Stimulated activated CD8-positive, alpha-beta memory T cell treated with anti-CD3 and anti-CD28 coated beads, Interleukin-4, amount 100 ng/mL, for 24 hours (primary cell): ENCODE results near the gene PRKAG2.

Experiments used
- DNase-seq: peaks from one replicate; pipeline ENCODE4 v3.0.0-alpha.2; 2020; ENCODE audit warnings: low read depth

Gene PRKAG2

DNA sequence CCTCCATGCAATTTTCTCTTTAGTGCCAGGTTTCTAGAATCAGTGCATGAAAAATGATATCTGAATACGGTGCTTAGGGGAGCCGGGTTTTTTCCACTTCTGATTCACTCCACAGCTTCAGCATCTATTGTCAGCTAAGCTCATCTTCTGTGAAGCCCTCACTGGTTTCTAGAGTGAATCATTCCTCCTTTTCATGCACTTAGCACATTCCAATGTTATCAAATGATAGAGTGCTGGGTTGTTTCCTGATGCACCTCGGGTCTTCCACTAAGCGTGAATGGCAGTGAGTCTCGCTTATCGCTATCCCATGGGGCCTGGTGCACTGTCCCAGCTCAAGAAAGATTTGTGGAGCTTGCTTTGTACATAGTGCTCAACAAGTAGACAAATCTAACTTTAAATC, 186.3 kb downstream of the PRKAG2 start:
- DNase-seq = no peak

DNA sequence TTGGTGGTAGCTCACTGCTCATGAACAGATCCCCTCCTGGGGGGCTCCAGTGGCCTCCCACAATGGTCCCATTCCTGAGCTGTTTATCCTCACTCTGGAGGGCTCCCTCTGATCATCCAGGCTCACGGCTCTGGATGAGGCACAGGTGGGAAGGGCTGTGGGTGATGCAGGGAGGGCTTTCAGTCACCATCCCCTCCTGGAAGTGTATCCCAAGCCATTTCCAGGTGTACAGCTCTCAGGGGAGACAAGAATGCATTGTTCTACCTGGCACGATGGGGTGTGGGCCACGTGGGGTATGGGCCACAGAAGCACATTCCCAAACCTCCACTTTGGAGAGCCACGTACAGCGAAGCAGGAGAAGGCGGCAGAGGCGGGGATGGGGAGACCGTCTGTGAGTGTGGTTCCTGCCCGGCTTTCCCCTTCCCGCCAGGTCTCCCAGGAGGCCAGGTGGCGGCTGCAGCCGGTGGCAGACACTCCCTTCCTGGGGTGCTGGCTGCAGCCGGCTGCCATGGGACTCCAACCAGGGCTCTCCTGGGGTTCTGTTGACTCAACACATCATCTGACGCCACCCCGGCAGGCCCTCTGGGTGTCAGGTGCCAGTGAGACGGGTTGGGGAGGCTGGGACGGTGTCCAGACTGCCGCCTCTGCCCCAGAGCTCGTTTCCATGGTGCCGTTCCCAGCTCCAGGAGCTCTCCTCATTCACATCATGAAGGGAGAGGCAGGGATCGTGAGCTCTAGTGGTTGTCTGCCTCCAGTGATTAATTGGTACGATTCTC, 187.5 kb downstream of the PRKAG2 start:
- DNase-seq = no peak

DNA sequence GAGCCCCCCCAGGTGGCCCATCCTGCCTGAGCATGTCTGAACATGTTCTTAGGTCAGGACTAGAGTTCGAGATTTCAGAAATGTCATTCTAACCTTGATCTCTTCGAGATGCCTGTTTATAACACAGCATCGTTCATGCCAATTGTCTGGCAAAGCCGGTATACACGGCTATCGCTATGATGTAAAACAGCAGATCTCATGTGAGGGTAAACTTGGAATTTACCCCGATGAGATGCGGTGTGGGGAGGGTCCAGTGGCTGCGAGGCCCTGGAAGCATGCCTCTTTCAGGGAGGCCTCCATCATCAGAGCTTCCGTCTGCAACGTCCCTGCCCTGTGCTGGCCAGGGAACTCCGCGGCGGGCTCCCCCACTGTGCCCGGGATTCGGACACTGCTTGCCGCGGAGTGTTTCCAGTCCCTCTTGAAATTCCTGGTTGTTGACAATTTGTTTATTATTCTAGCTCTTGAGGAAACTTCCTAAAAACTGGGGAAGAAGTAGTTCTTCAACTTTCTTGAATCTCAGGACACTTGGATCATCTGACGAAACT, 188.6 kb downstream of the PRKAG2 start:
- no peak for DNase-seq

DNA sequence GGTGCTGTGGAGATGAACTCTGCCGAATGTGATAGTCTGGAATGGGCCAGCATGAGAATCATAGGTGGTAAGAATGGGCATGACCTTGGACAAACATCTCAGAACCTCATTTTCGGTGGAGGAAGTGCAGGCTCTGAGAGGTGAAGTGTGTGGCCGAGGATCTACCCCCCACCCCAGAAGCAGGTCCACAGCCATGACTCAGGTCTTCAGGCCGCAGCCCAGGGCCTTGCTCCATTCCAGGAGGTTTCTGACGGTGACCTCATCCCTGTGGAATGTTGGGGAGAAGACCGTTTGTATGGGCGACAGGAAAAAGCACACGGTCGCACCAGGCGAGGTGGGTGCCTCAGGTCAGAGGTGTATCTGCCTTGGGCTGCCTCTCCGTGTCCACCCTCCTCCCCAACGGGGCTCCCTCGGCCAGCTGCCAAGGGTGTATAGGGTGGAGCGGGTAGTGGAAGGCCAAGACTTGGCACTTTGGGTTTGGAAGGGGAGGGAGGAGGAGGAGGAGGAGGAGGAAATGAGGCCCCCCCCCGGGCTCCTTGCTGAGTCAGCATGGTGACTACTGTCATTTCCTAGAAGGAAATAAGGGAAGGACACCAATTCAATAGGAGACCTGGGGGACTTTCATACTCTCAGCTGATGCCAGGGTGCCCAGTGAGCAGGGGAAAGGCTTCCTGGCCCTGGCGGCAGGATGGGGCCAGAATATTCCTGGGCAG, 189.2 kb downstream of the PRKAG2 start:
- no peak for DNase-seq

DNA sequence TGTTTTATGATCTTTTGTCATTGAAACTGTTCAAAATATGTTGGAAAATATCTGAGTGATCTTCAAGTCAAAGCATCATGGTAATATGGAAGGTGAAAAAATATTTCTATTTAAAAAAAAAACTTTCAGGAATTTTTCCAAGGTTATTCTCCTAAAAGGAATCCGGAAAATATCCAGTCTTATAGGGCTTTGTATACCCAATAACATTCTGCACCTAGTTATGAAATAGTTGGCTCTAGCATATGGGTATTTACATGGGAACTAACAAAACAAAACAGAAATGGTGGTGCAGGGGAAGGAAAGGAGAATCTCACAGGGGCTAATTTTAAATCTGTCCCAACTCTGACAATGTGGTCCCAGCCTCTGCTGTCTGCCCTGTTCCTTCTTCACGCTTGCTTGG, 190.1 kb downstream of the PRKAG2 start:
- DNase-seq = no peak

DNA sequence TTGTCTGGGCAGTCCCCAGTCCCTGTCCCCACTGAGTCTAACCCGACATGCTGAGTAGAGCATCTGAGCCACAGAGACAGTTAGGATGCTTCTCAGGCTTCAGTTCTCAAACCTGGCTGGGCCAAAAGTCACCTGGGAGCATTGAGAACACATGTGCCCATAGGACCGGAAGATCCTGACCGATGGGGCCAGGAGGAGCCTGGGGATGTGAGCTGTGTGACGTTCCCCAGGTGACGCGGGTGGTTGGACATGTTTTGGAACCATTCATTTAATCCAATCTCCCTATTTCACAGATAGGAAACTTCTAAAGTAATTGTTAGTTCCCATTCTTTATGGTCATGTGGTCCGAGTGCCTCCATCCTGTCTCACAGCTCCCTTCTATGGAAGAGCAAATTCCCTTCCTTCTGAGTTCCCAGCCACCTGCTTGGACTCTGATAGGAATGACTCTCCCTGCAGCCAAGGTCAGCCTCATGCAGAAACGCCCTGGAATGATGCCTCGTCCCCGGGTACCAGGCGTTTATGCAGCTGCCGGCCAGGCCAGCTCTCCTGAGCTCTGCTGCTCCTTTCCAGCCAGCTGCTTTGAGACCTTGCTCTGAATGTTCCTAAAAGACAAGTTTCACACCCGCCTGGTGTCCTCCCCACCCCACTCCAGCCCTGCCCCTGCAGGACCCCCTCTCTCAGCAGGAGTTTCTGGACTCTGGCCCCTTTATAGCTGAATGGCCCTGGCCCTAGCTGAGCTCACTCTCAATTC, 190.7 kb downstream of the PRKAG2 start:
- no peak for DNase-seq

DNA sequence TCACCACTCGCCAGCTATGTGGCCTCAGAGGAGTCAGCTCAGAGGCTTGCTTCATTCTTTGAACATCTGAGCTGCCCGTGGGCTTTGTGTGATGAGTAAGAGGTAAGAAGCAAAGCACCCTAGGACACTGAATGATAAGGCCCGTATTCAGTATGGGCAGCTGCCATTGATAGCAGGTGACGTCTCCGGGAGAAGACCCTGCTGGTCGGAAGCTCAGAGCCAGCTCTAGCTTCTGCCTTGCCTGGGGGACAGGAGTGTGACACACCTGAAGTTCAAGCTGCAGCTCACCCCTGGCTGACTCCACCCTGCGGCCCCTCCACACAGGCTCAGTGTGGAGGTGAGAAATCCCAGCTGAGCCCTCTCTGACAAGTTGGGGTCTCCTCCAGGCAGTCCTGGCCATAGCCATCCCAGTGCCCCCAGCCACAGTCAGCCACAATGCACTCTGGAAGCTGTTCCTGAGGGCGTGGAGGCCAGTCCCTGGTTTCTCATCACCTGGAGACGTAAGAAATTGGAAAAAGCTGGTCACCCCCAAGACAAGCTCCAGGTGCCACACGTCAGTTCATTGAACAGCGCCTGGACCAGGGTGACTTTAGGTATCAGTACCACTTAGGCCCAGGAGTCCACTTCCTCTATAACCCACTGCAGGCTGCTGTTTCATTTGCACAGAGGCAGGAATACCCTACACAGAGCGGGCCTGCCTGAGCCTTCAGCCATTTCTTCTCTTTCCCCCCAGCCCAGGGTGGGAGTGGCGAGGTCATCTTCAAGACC, 192.3 kb downstream of the PRKAG2 start:
- no peak for DNase-seq

DNA sequence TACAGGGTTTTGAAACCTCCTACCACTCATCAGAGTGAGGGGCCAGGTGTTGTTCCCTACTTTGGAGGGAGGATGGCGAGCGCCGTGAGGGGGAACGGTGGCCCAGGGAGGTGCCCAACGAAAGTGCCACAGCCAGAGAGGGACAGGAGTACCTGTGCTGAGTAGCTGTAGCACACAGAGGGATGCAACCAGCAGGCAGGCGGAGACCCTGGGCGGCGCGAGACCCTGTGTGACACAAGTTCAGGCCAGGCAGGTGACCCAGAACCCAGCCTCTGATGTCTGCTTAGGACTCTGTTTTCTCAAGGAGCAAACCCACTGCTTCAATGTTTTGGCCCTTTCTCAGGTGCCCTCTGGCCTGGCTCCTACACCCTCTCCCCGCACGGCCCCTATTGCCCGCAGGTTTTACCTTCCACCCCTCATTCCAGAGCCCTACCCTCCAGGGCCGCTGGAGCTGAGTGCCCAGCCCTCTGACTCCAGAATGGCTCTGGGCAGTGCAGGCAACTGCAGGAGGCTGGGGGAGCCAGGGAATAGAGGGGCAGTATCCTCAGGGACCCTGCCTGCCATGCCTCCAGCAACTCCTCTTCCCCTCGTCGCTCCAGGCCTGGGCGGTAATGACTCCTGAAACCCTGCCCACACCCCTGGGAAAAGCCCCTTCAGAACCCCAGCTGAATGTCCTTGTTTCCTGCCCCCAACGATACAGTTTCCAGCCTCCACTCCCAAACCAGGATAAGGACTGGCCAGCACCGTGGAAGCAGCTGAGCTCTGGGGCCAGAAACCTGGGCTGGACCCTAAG, 193.1 kb downstream of the PRKAG2 start:
- DNase-seq = no peak

DNA sequence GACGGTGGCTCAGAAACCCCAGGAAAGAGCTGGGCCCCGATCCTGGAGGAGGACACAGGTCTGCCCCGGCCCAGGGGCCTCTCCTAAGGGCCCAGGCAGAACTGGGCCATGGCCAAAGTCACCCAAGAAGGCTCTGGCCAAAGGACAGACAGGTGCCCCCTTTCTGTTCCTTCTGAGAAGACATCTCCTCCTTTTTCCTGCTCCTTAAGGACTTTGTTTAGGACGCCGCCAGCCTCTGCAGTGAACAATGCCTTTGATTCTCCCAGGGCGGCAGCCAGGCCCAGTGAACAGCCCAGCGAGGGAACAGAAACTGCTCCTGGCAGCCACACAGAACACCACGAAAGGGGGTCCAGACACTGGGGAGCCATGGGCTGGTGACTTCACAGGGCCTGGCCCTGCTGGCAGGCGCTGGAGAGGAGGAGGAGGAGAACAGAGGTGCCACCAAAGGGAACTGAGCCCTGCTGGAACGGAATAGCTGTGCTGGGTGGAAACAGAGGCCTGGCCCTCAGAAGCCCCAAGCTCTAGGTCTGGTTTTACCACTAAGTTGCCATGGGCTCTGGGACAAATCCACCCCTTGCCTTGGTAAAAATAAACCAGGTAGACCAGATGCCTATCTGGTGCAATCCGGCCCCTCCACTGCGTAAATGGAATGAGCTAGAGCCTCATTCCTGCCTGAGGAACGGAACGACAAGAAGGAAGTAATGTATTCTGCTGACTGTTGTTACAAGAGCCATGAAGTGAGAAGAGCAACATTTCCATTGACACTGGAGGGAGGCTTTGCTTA, 193.9 kb downstream of the PRKAG2 start:
- no peak for DNase-seq

DNA sequence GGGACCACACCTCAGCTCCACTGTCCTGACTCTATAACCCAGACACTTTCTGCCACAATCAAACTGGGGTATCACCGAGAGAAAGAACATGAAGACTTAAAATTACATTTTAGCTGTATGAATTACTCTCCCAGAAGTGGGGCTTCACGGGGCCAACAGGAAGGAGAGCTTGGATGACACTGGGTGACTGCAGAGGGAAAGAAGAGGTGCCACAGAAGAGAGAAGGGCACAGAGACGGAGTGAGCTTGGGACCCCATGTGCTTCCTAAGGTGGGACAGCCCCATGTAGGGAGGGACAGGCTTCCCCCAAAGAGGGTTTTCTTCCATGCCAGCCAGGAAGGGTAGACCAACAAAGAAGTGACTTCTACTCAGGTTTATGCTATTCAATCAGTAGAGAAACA, 195.2 kb downstream of the PRKAG2 start:
- no peak for DNase-seq

DNA sequence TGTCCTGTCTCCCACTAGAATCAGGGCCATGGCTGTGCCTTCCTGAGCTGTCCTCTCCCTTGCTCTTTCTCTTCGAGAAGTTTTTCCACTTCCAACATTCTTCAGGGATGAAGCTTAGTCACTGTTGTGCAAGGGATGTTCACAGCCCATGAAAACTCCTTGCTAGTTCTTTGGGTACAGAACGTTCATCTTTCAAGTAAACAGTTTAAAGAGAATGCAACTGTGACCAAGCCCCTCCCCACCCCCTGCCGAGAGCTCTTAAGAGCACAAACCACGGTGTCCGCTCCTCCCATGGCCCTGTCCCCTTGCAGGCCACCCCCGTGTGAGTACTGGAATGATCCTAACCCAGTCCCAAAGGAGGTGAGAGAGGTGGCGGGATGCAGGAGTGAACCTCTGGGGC, 196.1 kb downstream of the PRKAG2 start:
- DNase-seq = no peak

DNA sequence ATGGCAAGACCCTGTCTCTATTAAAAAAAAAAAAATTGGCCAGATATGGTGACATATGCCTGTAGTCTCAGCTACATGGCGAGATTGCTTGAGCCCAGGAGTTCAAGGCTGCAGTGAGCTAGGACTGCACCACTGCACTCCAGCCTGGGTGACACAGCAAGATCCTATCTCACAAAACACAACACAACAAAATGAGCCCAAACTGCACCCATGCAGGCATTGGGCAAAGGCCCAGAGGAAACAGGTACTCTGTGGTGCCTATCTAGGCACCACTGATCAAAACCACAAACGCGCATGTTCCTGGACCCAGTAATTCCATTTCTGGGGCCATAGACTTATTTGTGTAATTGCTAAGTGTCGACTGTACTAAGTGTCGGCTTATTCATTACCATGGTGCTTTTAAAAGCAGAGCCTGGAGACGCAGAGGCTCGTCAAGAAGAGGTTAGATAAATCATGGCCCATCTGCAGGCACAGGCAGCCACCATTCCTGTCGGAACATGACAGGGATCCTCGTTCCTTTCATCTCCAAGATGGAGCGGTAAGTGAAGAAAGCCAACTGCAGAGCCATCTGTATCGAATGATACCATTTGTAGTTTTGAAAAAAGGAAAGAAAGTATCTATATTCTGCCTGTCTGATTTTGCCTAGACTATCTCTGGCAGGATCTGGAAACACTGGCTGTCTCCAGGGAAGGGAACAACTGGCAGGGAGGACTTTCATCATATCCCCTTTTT, 196.9 kb downstream of the PRKAG2 start:
- DNase-seq = no peak

DNA sequence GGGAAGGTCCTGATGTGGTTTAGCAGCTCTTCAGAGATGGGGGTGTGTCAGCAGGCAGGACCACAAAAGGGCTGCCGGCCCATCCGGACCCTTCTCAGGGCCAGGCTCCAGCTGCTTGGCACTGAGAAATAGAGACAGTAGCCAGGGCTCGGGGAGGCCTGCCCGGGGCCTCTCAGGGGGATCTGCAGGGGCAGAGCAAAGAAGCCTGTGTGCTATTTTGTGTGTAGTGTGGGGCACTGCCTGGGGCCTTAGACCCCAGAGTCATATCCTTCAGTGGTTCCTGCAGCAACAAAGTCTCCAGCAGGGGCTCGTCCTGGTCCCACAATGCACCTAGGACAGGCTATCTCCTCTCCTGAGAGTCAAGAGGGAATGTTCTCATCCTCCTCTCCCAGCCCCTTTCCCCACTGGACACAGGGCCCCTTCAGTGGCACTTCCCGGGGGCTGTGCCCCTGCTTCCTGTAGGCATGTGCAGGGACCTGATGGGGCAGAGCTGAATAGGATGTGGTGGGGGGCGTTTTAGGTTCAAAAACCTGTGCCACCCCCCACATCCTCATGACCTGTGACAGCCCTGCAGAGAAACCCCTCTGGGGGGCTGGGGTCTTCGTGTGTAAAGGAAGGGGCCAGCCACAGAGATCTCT, 197.7 kb downstream of the PRKAG2 start:
- no peak for DNase-seq

DNA sequence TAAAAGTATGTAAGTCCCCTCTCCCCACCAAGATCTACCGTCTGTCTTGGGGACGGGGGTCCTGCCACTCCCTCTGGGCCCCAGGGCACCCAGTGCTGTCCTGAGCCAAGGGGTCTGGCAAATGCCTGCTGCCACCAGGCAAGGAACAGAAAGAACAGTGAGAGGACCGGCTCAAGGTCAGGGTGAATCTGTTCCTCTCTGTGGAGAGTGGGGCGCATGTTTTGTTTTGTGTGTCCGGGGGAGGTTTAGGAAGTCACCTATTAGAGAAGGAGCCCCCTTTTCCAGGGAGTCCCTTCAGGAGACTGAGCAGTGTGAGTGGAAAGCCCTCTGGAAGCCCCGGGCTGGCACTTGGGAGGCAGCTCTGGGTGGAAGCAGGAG, 198.7 kb downstream of the PRKAG2 start:
- DNase-seq = no peak

DNA sequence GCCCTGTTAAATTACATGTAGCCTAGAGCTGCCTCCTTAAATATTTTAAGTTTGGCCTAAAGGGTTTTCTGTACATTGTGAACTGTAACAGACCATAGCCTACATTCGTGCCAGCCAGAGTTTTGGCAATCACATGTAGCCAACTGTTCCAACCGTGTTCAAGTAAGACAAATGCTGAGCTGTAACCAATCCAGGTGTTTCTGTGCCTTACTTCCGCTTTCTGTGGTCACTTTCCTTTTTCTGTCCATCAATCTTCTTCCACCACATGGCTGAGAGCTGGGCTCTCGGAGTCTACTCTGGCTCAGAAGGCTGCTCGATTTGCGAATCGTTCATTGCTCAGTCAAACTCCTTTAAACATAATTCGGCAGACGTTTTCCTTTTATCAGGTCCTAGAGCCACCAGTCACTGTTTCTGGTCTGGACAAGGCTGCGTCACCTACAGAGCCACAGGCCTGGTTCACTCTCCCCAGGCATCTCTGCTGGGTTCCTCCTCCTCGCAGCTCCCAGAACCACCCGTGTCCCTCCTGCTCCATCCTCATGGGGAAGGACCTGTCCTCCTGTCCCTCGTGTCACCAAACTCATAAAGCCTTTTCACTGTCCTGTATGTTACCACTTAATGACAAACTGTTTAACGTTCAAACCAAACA, 199.2 kb downstream of the PRKAG2 start:
- DNase-seq = no peak

DNA sequence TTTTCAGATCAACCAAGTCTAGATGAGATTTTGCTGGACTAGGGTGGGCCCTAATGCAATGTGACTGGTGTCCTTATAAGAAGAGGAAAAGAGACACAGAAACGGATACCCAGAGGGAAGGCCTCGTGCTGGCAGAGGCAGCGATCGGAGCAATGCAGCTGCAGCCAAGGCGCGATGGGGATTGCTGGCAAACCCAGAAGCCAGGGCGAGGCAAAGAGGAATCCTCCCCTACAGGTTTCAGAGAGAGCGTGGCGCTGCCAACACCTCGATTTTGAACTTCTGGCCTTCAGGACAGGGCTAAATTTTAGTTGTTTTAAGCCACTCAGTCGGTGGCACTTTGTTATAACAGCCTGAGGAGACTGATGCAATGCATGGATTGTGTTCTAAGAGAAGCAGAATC, 200.2 kb downstream of the PRKAG2 start:
- no peak for DNase-seq

DNA sequence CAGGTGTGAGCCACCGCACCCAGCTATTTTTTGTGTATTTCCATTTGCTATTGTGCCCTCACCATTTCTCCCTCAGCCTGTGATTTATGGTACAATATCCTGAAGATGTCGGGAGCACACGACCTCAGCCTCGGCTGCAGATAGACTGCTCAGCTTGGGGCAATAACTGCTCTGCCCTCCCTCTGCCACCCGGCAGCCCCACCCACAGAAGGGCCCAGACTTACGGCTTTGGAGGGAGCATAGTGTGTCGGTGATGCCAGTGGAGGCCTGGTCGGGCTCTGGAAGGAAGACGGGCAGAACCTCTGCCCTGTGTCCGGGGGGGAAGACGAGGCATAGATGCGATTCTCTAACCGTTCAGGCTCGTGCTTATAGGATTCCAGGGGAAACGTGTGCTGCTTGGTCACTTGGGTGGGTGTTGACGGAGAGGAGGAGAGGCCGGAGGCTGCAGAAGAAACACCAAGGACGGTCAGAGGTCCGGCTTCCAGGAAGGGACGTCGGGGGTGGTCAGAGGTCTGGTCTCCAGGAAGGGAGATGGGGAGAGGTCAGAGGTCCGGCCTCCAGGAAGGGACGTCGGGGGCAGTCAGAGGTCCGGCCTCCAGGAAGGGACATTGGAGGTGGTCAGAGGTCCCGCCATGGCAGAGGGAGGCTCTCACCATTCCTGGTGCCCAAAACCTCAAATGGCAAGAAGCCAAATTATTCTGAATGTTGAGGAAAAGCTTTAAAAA, 201.6 kb downstream of the PRKAG2 start:
- DNase-seq = no peak
